ENCODE results near the gene TAS2R30.

The TAS2R30 gene

GRCh38 chr12:11162502-11162901, 28.1 kb upstream of the TAS2R30 start:
- 100% methylated on average over 1 of the region's 1 CpG; no CpG with 5 or more reads in 1 of the 2 experiments for WGBS, 2 experiments
- Histone ChIP-seq H3K4me1 (ENCODE audit: control insufficient read depth, insufficient read depth, low read length) (no peaks in the 10 kb centered on the region), H3K4me3 (ENCODE audit: insufficient read depth, low read depth, low read length) (no peak overlapping the region), H3K36me3 (ENCODE audit: control insufficient read depth, insufficient read depth, low read length) (no peaks in the 10 kb centered on the region), H3K27me3 (ENCODE audit: control insufficient read depth, insufficient read depth, low read length, poor library complexity, severe bottlenecking) (no peaks in the 10 kb centered on the region), H3K27ac (ENCODE audit: insufficient read depth, low read depth, low read length, poor library complexity, severe bottlenecking) (no peak overlapping the region), H3K9me3 (ENCODE audit: control insufficient read depth, low read length) (no peaks in the 10 kb centered on the region)

GRCh38 chr12:11158885-11159444, 24.5 kb upstream of the TAS2R30 start:
- 68% methylated on average over 4 of the region's 5 CpGs for WGBS, 2 experiments
- Histone ChIP-seq H3K36me3 (ENCODE audit: control insufficient read depth, insufficient read depth, low read length) (no peaks in the 10 kb centered on the region), H3K27ac (ENCODE audit: insufficient read depth, low read depth, low read length, poor library complexity, severe bottlenecking) (no peak overlapping the region), H3K27me3 (ENCODE audit: control insufficient read depth, insufficient read depth, low read length, poor library complexity, severe bottlenecking) (no peaks in the 10 kb centered on the region), H3K9me3 (ENCODE audit: control insufficient read depth, low read length) (no peaks in the 10 kb centered on the region), H3K4me3 (ENCODE audit: insufficient read depth, low read depth, low read length) (no peak overlapping the region), H3K4me1 (ENCODE audit: control insufficient read depth, insufficient read depth, low read length) (no peaks in the 10 kb centered on the region)

- Histone ChIP-seq H3K27me3 (ENCODE audit: control insufficient read depth, insufficient read depth, low read length, poor library complexity, severe bottlenecking) (no peaks in the 10 kb centered on the region), H3K4me1 (ENCODE audit: control insufficient read depth, insufficient read depth, low read length) (no peaks in the 10 kb centered on the region), H3K9me3 (ENCODE audit: control insufficient read depth, low read length) (no peaks in the 10 kb centered on the region), H3K4me3 (ENCODE audit: insufficient read depth, low read depth, low read length) (no peak overlapping the region), H3K27ac (ENCODE audit: insufficient read depth, low read depth, low read length, poor library complexity, severe bottlenecking) (no peak overlapping the region), H3K36me3 (ENCODE audit: control insufficient read depth, insufficient read depth, low read length) (peaks cover 6% of the 10 kb centered on the region)
- WGBS, 2 experiments = 100% methylated on average over 1 of the region's 1 CpG
Measured at GRCh38 chr12:11154400-11154925, 20.0 kb upstream of the TAS2R30 start.

- no peaks in the 10 kb centered on the region for H3K27me3 ChIP-seq (ENCODE audit: control insufficient read depth, insufficient read depth, low read length, poor library complexity, severe bottlenecking)
- WGBS, 2 experiments = 77 to 100% methylated on average over 2 of the region's 2 CpGs
- no peak overlapping the region for H3K27ac ChIP-seq (ENCODE audit: insufficient read depth, low read depth, low read length, poor library complexity, severe bottlenecking)
- H3K4me1 ChIP-seq (ENCODE audit: control insufficient read depth, insufficient read depth, low read length) = no peaks in the 10 kb centered on the region
- H3K9me3 ChIP-seq (ENCODE audit: control insufficient read depth, low read length) = no peaks in the 10 kb centered on the region
- H3K4me3 ChIP-seq (ENCODE audit: insufficient read depth, low read depth, low read length) = no peak overlapping the region
- H3K36me3 ChIP-seq (ENCODE audit: control insufficient read depth, insufficient read depth, low read length) = peaks cover 6% of the 10 kb centered on the region
Measured at GRCh38 chr12:11152725-11153124, 18.3 kb upstream of the TAS2R30 start.

- H3K4me1 ChIP-seq (ENCODE audit: control insufficient read depth, insufficient read depth, low read length) = no peaks in the 10 kb centered on the region
- H3K27ac ChIP-seq (ENCODE audit: insufficient read depth, low read depth, low read length, poor library complexity, severe bottlenecking) = no peak overlapping the region
- 93 to 95% methylated on average over 1 of the region's 1 CpG for WGBS, 2 experiments
- no peaks in the 10 kb centered on the region for H3K9me3 ChIP-seq (ENCODE audit: control insufficient read depth, low read length)
- H3K27me3 ChIP-seq (ENCODE audit: control insufficient read depth, insufficient read depth, low read length, poor library complexity, severe bottlenecking) = no peaks in the 10 kb centered on the region
- peaks cover 6% of the 10 kb centered on the region for H3K36me3 ChIP-seq (ENCODE audit: control insufficient read depth, insufficient read depth, low read length)
- H3K4me3 ChIP-seq (ENCODE audit: insufficient read depth, low read depth, low read length) = no peak overlapping the region
Measured at GRCh38 chr12:11150832-11151231, 16.4 kb upstream of the TAS2R30 start.

GRCh38 chr12:11147420-11147819, 13.0 kb upstream of the TAS2R30 start:
- Histone ChIP-seq H3K27ac (ENCODE audit: insufficient read depth, low read depth, low read length, poor library complexity, severe bottlenecking) (no peak overlapping the region), H3K4me3 (ENCODE audit: insufficient read depth, low read depth, low read length) (no peak overlapping the region), H3K9me3 (ENCODE audit: control insufficient read depth, low read length) (no peaks in the 10 kb centered on the region), H3K36me3 (ENCODE audit: control insufficient read depth, insufficient read depth, low read length) (peaks cover 6% of the 10 kb centered on the region), H3K4me1 (ENCODE audit: control insufficient read depth, insufficient read depth, low read length) (no peaks in the 10 kb centered on the region), H3K27me3 (ENCODE audit: control insufficient read depth, insufficient read depth, low read length, poor library complexity, severe bottlenecking) (no peaks in the 10 kb centered on the region)
- no CpG with 5 or more reads among the region's 1 CpG for WGBS, 2 experiments

- 75 to 77% methylated on average over 5 of the region's 5 CpGs for WGBS, 2 experiments
Measured at GRCh38 chr12:11144297-11144696, 9.9 kb upstream of the TAS2R30 start.

GRCh38 chr12:11143352-11143751, 8.9 kb upstream of the TAS2R30 start:
- no peaks in the 10 kb centered on the region for H3K36me3 ChIP-seq (ENCODE audit: control insufficient read depth, insufficient read depth, low read length)
- no peak overlapping the region for H3K27ac ChIP-seq (ENCODE audit: insufficient read depth, low read depth, low read length, poor library complexity, severe bottlenecking)
- no peak overlapping the region for H3K4me3 ChIP-seq (ENCODE audit: insufficient read depth, low read depth, low read length)
- no peaks in the 10 kb centered on the region for H3K4me1 ChIP-seq (ENCODE audit: control insufficient read depth, insufficient read depth, low read length)
- H3K9me3 ChIP-seq (ENCODE audit: control insufficient read depth, low read length) = peaks cover 4% of the 10 kb centered on the region
- no peaks in the 10 kb centered on the region for H3K27me3 ChIP-seq (ENCODE audit: control insufficient read depth, insufficient read depth, low read length, poor library complexity, severe bottlenecking)
- WGBS, 2 experiments = 100% methylated on average over 1 of the region's 2 CpGs; no CpG with 5 or more reads in 1 of the 2 experiments

More at GRCh38 chr12:11144297-11144696, 9.9 kb upstream of the TAS2R30 start:
- H3K27me3 ChIP-seq (ENCODE audit: control insufficient read depth, insufficient read depth, low read length, poor library complexity, severe bottlenecking) = no peaks in the 10 kb centered on the region
- H3K4me1 ChIP-seq (ENCODE audit: control insufficient read depth, insufficient read depth, low read length) = no peaks in the 10 kb centered on the region
- no peaks in the 10 kb centered on the region for H3K36me3 ChIP-seq (ENCODE audit: control insufficient read depth, insufficient read depth, low read length)
- no peak overlapping the region for H3K27ac ChIP-seq (ENCODE audit: insufficient read depth, low read depth, low read length, poor library complexity, severe bottlenecking)
- H3K4me3 ChIP-seq (ENCODE audit: insufficient read depth, low read depth, low read length) = no peak overlapping the region
- H3K9me3 ChIP-seq (ENCODE audit: control insufficient read depth, low read length) = peaks cover 4% of the 10 kb centered on the region

- no peak overlapping the region for H3K27ac ChIP-seq (ENCODE audit: insufficient read depth, low read depth, low read length, poor library complexity, severe bottlenecking)
- H3K27me3 ChIP-seq (ENCODE audit: control insufficient read depth, insufficient read depth, low read length, poor library complexity, severe bottlenecking) = no peaks in the 10 kb centered on the region
- 0% methylated on average over 1 of the region's 2 CpGs; no CpG with 5 or more reads in 1 of the 2 experiments for WGBS, 2 experiments
- no peaks in the 10 kb centered on the region for H3K4me1 ChIP-seq (ENCODE audit: control insufficient read depth, insufficient read depth, low read length)
- no peaks in the 10 kb centered on the region for H3K9me3 ChIP-seq (ENCODE audit: control insufficient read depth, low read length)
- no peak overlapping the region for H3K4me3 ChIP-seq (ENCODE audit: insufficient read depth, low read depth, low read length)
- no peaks in the 10 kb centered on the region for H3K36me3 ChIP-seq (ENCODE audit: control insufficient read depth, insufficient read depth, low read length)
Measured at GRCh38 chr12:11136075-11136474, 1.6 kb upstream of the TAS2R30 start.

GRCh38 chr12:11133816-11134215, 628 bp downstream of the TAS2R30 start:
- no peak overlapping the region for H3K27ac ChIP-seq (ENCODE audit: insufficient read depth, low read depth, low read length, poor library complexity, severe bottlenecking)
- WGBS, 2 experiments = 87 to 91% methylated on average over 2 of the region's 2 CpGs
- no peaks in the 10 kb centered on the region for H3K9me3 ChIP-seq (ENCODE audit: control insufficient read depth, low read length)
- H3K4me1 ChIP-seq (ENCODE audit: control insufficient read depth, insufficient read depth, low read length) = no peaks in the 10 kb centered on the region
- no peak overlapping the region for H3K4me3 ChIP-seq (ENCODE audit: insufficient read depth, low read depth, low read length)
- no peaks in the 10 kb centered on the region for H3K27me3 ChIP-seq (ENCODE audit: control insufficient read depth, insufficient read depth, low read length, poor library complexity, severe bottlenecking)
- no peaks in the 10 kb centered on the region for H3K36me3 ChIP-seq (ENCODE audit: control insufficient read depth, insufficient read depth, low read length)

Data from ectodermal cell (in vitro differentiated cells).